OCI-LY3 (cell line): ENCODE results near the gene NECAB3.

ENCODE experiments used
- EZH2phosphoT487 ChIP-seq: fragments of 200-600 bp; shearing (Covaris generic); IDR thresholded peaks from 2 replicates; pipeline ENCODE4 v1.6.1; 2018; ENCODE audit warnings: antibody characterized with exemption, mixed run types, low read depth
- TF ChIP-seq, protein P1 (sequence below): fragments of 200-600, 300-600 bp; sonication (generic); IDR thresholded peaks from 2 replicates; pipeline ENCODE4 v1.5.1; 2014; ENCODE audit warnings: antibody characterized with exemption, low read length, low read depth

GRCh38 chr20:33654680-33655161 is 19.5 kb downstream of the NECAB3 start:
- TF ChIP-seq, protein P1, sequence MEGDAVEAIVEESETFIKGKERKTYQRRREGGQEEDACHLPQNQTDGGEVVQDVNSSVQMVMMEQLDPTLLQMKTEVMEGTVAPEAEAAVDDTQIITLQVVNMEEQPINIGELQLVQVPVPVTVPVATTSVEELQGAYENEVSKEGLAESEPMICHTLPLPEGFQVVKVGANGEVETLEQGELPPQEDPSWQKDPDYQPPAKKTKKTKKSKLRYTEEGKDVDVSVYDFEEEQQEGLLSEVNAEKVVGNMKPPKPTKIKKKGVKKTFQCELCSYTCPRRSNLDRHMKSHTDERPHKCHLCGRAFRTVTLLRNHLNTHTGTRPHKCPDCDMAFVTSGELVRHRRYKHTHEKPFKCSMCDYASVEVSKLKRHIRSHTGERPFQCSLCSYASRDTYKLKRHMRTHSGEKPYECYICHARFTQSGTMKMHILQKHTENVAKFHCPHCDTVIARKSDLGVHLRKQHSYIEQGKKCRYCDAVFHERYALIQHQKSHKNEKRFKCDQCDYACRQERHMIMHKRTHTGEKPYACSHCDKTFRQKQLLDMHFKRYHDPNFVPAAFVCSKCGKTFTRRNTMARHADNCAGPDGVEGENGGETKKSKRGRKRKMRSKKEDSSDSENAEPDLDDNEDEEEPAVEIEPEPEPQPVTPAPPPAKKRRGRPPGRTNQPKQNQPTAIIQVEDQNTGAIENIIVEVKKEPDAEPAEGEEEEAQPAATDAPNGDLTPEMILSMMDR = no peak
- no peak for TF ChIP-seq EZH2phosphoT487
